Astrocyte (in vitro differentiated cells and primary cell): ENCODE data around the gene WNT9B. TPM values are rescaled to one million over a fixed set of nuclear protein-coding genes. Genes with fewer than 3 reads are reported as not detected.

ENCODE experiments used
- DNase-seq: peaks from one replicate; pipeline ENCODE4 v3.0.0-alpha.2; 2010; ENCODE audit warnings: low read depth
- FAIRE-seq: peaks from 2 replicates; lab custom pipeline; 2011; peaks lifted over from hg19 to GRCh38; lab: Jason Lieb, UNC
- H2AFZ ChIP-seq: 2 replicates; pipeline ENCODE4 v1.6.0; 2012; ENCODE audit warnings: low read depth, low read length, inconsistent platforms
- H3K27ac ChIP-seq: 2 replicates; pipeline ENCODE4 v1.5.1; 2011; ENCODE audit warnings: low read depth, low read length, inconsistent platforms
- H3K27me3 ChIP-seq: 2 replicates; pipeline ENCODE4 v1.6.0; 2011; ENCODE audit warnings: low read length, inconsistent platforms; ENCODE audit not compliant: insufficient read depth
- H3K36me3 ChIP-seq: 2 replicates; pipeline ENCODE4 v1.5.1; 2011; ENCODE audit warnings: low read length, inconsistent platforms; ENCODE audit not compliant: insufficient read depth
- H3K4me1 ChIP-seq: 2 replicates; pipeline ENCODE4 v1.5.1; 2011; ENCODE audit warnings: low read length, inconsistent platforms; ENCODE audit not compliant: insufficient read depth
- H3K4me2 ChIP-seq: 2 replicates; pipeline ENCODE4 v1.6.0; 2012; ENCODE audit warnings: low read length, inconsistent platforms
- H3K4me3 ChIP-seq: 2 replicates; pipeline ENCODE4 v1.5.1; 2011; ENCODE audit warnings: low read depth, mild to moderate bottlenecking, low read length, inconsistent platforms; ENCODE audit not compliant: insufficient read depth
- H3K79me2 ChIP-seq: 2 replicates; pipeline ENCODE4 v1.6.0; 2012; ENCODE audit warnings: mild to moderate bottlenecking, low read length, inconsistent platforms; ENCODE audit not compliant: insufficient read depth
- H3K9ac ChIP-seq: 2 replicates; pipeline ENCODE4 v1.6.0; 2012; ENCODE audit warnings: mild to moderate bottlenecking, low read length, inconsistent platforms
- H3K9me3 ChIP-seq: 2 replicates; pipeline ENCODE4 v1.5.1; 2012; ENCODE audit warnings: low read depth, mild to moderate bottlenecking, low read length, inconsistent platforms; ENCODE audit not compliant: insufficient read depth
- H4K20me1 ChIP-seq: 2 replicates; pipeline ENCODE4 v1.6.0; 2012; ENCODE audit warnings: low read length, inconsistent platforms; ENCODE audit not compliant: insufficient read depth
- H3K27ac Mint-ChIP-seq: one replicate; pipeline ENCODE4 v1.8.0; 2021; ENCODE audit warnings: mild to moderate bottlenecking, mixed read lengths; ENCODE audit not compliant: unreplicated experiment
- H3K27me3 Mint-ChIP-seq: one replicate; pipeline ENCODE4 v1.8.0; 2021; ENCODE audit warnings: low read depth, mixed read lengths; ENCODE audit not compliant: unreplicated experiment
- H3K36me3 Mint-ChIP-seq: one replicate; pipeline ENCODE4 v1.8.0; 2021; ENCODE audit warnings: low read depth, mixed read lengths; ENCODE audit not compliant: unreplicated experiment
- H3K4me1 Mint-ChIP-seq: one replicate; pipeline ENCODE4 v1.8.0; 2021; ENCODE audit warnings: low read depth, mixed read lengths; ENCODE audit not compliant: unreplicated experiment
- H3K4me3 Mint-ChIP-seq: one replicate; pipeline ENCODE4 v1.8.0; 2021; ENCODE audit warnings: mild to moderate bottlenecking, moderate library complexity, mixed read lengths; ENCODE audit not compliant: unreplicated experiment
- H3K9me3 Mint-ChIP-seq: one replicate; pipeline ENCODE4 v1.8.0; 2021; ENCODE audit warnings: mild to moderate bottlenecking, mixed read lengths; ENCODE audit not compliant: unreplicated experiment
- CTCF ChIP-seq: IDR thresholded peaks from 2 replicates; pipeline ENCODE4 v1.5.1; 2011; ENCODE audit warnings: low read depth, mild to moderate bottlenecking, inconsistent platforms, low read length, moderate library complexity; ENCODE audit not compliant: insufficient read depth
- EZH2 ChIP-seq: IDR thresholded peaks from 2 replicates; pipeline ENCODE4 v1.6.1; 2012; ENCODE audit warnings: mild to moderate bottlenecking, low read length, inconsistent platforms; ENCODE audit not compliant: insufficient read depth
- total RNA-seq: library from RNA; stranded (reverse); gene quantifications from 2 replicates; pipeline ENCODE4 v1.2.1, GENCODE V29; 2021

Gene WNT9B
- total RNA-seq, 1 donor from 2014 or later = 0.48 TPM

GRCh38 chr17:46928467-46929261, 77.3 kb downstream of the WNT9B start:
- H3K9me3 ChIP-seq = no peaks in the 10 kb centered on the region
- H3K4me2 ChIP-seq = peak overlapping the region; percentile 44
- peaks cover 20% of the 10 kb centered on the region for H3K36me3 Mint-ChIP-seq
- no peak overlapping the region for H2AFZ ChIP-seq
- H3K27me3 ChIP-seq = no peaks in the 10 kb centered on the region
- peaks cover 27% of the 10 kb centered on the region for H3K36me3 ChIP-seq
- peaks cover 87% of the 10 kb centered on the region for H4K20me1 ChIP-seq
- peaks cover 62% of the 10 kb centered on the region for H3K4me1 Mint-ChIP-seq
- no peaks in the 10 kb centered on the region for H3K9me3 Mint-ChIP-seq
- no peak for TF ChIP-seq CTCF
- TF ChIP-seq EZH2 = no peak
- peaks cover 27% of the 10 kb centered on the region for H3K4me1 ChIP-seq
- peak overlapping the region; percentile 16 for H3K4me3 ChIP-seq
- FAIRE-seq (no peak), DNase-seq (no peak)
- peak overlapping the region; percentile 2 for H3K4me3 Mint-ChIP-seq
- peak overlapping the region; percentile 38 for H3K27ac ChIP-seq
- H3K27ac Mint-ChIP-seq = peak overlapping the region; percentile 43
- H3K9ac ChIP-seq = peak overlapping the region; percentile 28
- H3K79me2 ChIP-seq = peaks cover 73% of the 10 kb centered on the region
- no peaks in the 10 kb centered on the region for H3K27me3 Mint-ChIP-seq

GRCh38 chr17:46929413-46929812, 78.0 kb downstream of the WNT9B start:
- FAIRE-seq (peak; percentile 54), DNase-seq (peak; percentile 49)
- H3K27ac Mint-ChIP-seq = peak overlapping the region; percentile 43
- H3K4me1 ChIP-seq = peaks cover 20% of the 10 kb centered on the region
- no peaks in the 10 kb centered on the region for H3K9me3 Mint-ChIP-seq
- no peaks in the 10 kb centered on the region for H3K27me3 Mint-ChIP-seq
- H3K36me3 ChIP-seq = peaks cover 34% of the 10 kb centered on the region
- peaks cover 57% of the 10 kb centered on the region for H3K4me1 Mint-ChIP-seq
- no peaks in the 10 kb centered on the region for H3K9me3 ChIP-seq
- peaks cover 66% of the 10 kb centered on the region for H3K79me2 ChIP-seq
- no peaks in the 10 kb centered on the region for H3K27me3 ChIP-seq
- no peak for TF ChIP-seq EZH2
- TF ChIP-seq CTCF = no peak
- peak overlapping the region; percentile 16 for H3K4me3 ChIP-seq
- peaks cover 20% of the 10 kb centered on the region for H3K36me3 Mint-ChIP-seq
- peak overlapping the region; percentile 44 for H3K4me2 ChIP-seq
- peak overlapping the region; percentile 28 for H3K9ac ChIP-seq
- peak overlapping the region; percentile 38 for H3K27ac ChIP-seq
- H2AFZ ChIP-seq = no peak overlapping the region
- H4K20me1 ChIP-seq = peaks cover 88% of the 10 kb centered on the region
- peak overlapping the region; percentile 62 for H3K4me3 Mint-ChIP-seq

- FAIRE-seq (no peak), DNase-seq (no peak)
- Mint-ChIP-seq H3K4me1 (peaks cover 53% of the 10 kb centered on the region), H3K9me3 (no peaks in the 10 kb centered on the region), H3K27me3 (no peaks in the 10 kb centered on the region), H3K36me3 (peaks cover 23% of the 10 kb centered on the region), H3K4me3 (no peak overlapping the region), H3K27ac (peak overlapping the region; percentile 62)
- peak overlapping the region; percentile 41 for H3K9ac ChIP-seq
- TF ChIP-seq EZH2 = no peak
- H3K79me2 ChIP-seq = peaks cover 59% of the 10 kb centered on the region
- H3K4me1 ChIP-seq = peaks cover 17% of the 10 kb centered on the region
- H3K9me3 ChIP-seq = no peaks in the 10 kb centered on the region
- H3K4me2 ChIP-seq = peak overlapping the region; percentile 44
- H3K27me3 ChIP-seq = no peaks in the 10 kb centered on the region
- H4K20me1 ChIP-seq = peaks cover 88% of the 10 kb centered on the region
- no peak overlapping the region for H3K4me3 ChIP-seq
- peaks cover 41% of the 10 kb centered on the region for H3K36me3 ChIP-seq
- H3K27ac ChIP-seq = peak overlapping the region; percentile 38
- no peak overlapping the region for H2AFZ ChIP-seq
These were observed 78.7 kb downstream of the WNT9B start for GRCh38 chr17:46930051-46930450.
